Tibial artery (tissue), 4 donors: ENCODE data around the gene PREB.

Source experiments
- DNase-seq, 2 donors: peaks; one replicate each; pipeline ENCODE4 v3.0.0-alpha.2; 2019
- H3K27ac ChIP-seq, 2 donors: fragments of 200-600 bp; sonication (generic) in 1 of 2; 1 replicate in 1 of 2; 2 replicates in 1 of 2; pipeline ENCODE4 v1.5.1; 2018 to 2019; ENCODE audit warnings: mild to moderate bottlenecking in 1 of 2
- H3K27me3 ChIP-seq, 2 donors: fragments of 200-600 bp; sonication (generic) in 1 of 2; one replicate each; pipeline versions ENCODE4 v1.5.1 to v1.6.0; 2016 to 2019
- H3K36me3 ChIP-seq, 3 donors: fragments of 200-600 bp; sonication (generic) in 2 of 3; one replicate each; pipeline ENCODE4 v1.5.1; 2016 to 2019; ENCODE audit warnings: mild to moderate bottlenecking in 2 of 3
- H3K4me1 ChIP-seq, 4 donors: fragments of 200-600 bp; sonication (generic) in 2 of 4; 1 replicate in 3 of 4; 2 replicates in 1 of 4; pipeline ENCODE4 v1.5.1; 2016 to 2019
- H3K4me3 ChIP-seq, 2 donors: fragments of 200-600 bp; sonication (generic) in 1 of 2; 1 replicate in 1 of 2; 2 replicates in 1 of 2; pipeline ENCODE4 v1.5.1; 2018 to 2019; ENCODE audit warnings: mild to moderate bottlenecking in 2 of 2
- H3K9me3 ChIP-seq, 3 donors: fragments of 200-600 bp; sonication (generic) in 1 of 3; one replicate each; pipeline ENCODE4 v1.5.1; 2016 to 2019
- intact Hi-C: fragments of 100-400 bp; cut with DNase I; formaldehyde crosslinking; loops from one replicate; pipeline ENCODE4 v1.15.0; 2023; ENCODE audit warnings: low total_unique reads
- TF ChIP-seq, protein P1 (sequence below), 2 experiments: fragments of 200-600 bp in 1 of 2; fragments of 450-650 bp in 1 of 2; IDR thresholded peaks; one replicate each; pipeline ENCODE4 v1.5.1; 2017 to 2019; ENCODE audit warnings: antibody characterized with exemption in 2 of 2, mild to moderate bottlenecking in 1 of 2, moderate library complexity in 1 of 2

Gene PREB, protein sequence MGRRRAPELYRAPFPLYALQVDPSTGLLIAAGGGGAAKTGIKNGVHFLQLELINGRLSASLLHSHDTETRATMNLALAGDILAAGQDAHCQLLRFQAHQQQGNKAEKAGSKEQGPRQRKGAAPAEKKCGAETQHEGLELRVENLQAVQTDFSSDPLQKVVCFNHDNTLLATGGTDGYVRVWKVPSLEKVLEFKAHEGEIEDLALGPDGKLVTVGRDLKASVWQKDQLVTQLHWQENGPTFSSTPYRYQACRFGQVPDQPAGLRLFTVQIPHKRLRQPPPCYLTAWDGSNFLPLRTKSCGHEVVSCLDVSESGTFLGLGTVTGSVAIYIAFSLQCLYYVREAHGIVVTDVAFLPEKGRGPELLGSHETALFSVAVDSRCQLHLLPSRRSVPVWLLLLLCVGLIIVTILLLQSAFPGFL

DNA sequence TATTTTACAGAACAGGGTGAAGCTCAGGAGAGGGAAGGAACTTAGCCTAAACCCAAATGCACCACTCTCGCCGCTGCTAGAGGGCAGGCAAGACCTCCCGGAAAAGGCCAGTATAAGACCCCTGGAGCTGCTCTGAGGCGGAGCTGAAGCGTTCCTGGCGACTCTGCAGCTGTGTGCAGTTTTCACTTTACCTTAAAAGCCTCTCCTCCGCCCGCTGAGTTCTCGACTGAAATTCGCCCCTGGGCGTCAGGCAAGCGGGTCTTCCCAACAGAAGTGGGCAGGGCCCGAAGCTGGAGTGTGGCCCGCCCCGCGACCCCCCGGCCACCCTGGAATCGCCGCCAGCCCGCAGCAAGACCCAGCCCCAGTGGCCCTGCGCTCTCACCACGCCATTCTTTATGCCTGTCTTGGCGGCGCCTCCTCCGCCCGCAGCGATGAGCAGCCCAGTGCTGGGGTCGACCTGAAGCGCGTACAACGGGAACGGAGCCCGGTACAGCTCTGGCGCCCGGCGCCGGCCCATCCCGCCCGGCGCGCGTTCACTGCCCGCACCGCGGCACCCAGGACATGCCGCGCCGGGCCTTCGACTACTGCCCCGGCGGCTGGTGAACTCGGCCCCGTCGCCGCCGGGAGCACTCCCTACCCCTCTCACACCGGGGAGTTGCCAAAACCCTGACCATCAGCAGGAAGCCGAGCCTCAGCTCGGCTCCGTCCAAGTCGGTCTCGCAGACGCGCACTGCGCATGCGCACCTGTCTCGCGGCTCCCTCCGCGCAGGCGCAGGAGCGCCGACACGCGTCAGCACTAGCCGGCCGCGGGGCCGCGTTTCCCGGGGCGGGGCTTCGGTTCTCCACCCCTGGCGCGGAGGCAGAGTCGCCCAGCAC is at the start of gene PREB:
Gene PREB, minus strand, starts transcription at position 732 of the 876 bp plus-strand sequence. Its CDS starts 215 bp downstream, at position 517.
- TF ChIP-seq, protein P1, sequence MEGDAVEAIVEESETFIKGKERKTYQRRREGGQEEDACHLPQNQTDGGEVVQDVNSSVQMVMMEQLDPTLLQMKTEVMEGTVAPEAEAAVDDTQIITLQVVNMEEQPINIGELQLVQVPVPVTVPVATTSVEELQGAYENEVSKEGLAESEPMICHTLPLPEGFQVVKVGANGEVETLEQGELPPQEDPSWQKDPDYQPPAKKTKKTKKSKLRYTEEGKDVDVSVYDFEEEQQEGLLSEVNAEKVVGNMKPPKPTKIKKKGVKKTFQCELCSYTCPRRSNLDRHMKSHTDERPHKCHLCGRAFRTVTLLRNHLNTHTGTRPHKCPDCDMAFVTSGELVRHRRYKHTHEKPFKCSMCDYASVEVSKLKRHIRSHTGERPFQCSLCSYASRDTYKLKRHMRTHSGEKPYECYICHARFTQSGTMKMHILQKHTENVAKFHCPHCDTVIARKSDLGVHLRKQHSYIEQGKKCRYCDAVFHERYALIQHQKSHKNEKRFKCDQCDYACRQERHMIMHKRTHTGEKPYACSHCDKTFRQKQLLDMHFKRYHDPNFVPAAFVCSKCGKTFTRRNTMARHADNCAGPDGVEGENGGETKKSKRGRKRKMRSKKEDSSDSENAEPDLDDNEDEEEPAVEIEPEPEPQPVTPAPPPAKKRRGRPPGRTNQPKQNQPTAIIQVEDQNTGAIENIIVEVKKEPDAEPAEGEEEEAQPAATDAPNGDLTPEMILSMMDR (IDR thresholded peaks at IDR 0.05): peak in 1 of 2 experiments; percentile 7
- Histone ChIP-seq H3K36me3 (peaks cover 13 to 35% (median 29%) of the 10 kb centered on the region in 3 donors), H3K4me3 (peak within 1 kb of the TSS; percentile 68 to 80), H3K9me3 (no peaks in the 10 kb centered on the region), H3K4me1 (peaks cover 0 to 21% (median 19%) of the 10 kb centered on the region in 4 donors), H3K27ac (peak within 1 kb of the TSS; percentile 83 to 90), H3K27me3 (no peaks in the 10 kb centered on the region)
- intact Hi-C loops: loop anchor here (10.0 kb wide), 1 partner anchor 81 kb away; the partner anchor contains the start of genes ATRAID, CAD and SLC5A6
- DNase-seq: peak; percentile 93 to 97

- Histone ChIP-seq H3K36me3 (no peaks in the 10 kb centered on the region), H3K4me1 (peaks cover 0 to 45% (median 1%) of the 10 kb centered on the region in 4 donors), H3K27me3 (no peaks in the 10 kb centered on the region), H3K9me3 (no peaks in the 10 kb centered on the region), H3K4me3 (no peak overlapping the region), H3K27ac (peak overlapping the region; percentile 59 to 66)
- intact Hi-C loops: no loop called here
- TF ChIP-seq, protein P1 (IDR thresholded peaks at IDR 0.05): no peak
- peak; percentile 80 to 83 for DNase-seq
Observed at GRCh38 chr2:27184115-27184514, 49.7 kb upstream of the PREB start.

DNA sequence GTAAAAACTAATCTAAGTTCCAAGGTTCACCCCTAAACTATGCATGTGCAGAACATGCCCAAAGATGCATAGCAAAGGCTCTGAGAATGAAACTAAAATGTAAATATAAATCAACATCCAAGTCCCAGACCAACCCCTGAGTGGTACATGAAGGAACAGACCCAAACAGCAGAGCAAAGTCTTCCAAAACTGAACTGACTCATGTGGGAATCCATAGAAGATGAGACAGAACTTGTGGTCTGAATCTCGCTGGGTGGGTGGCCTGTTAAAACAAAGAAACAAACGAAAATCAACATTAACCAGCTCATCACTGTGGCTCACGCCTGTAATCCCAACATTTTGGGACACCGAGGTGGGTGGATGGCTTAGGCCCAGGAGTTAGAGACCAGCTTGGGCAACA is 47.9 kb upstream of the PREB start:
- Histone ChIP-seq H3K4me1 (peaks cover 0 to 44% (median 1%) of the 10 kb centered on the region in 4 donors), H3K9me3 (no peaks in the 10 kb centered on the region), H3K4me3 (no peak overlapping the region), H3K27me3 (peaks cover 0 to 6% of the 10 kb centered on the region in 2 donors), H3K27ac (no peak overlapping the region), H3K36me3 (no peaks in the 10 kb centered on the region)
- intact Hi-C loops: no loop called here
- no peak for DNase-seq
- TF ChIP-seq, protein P1 (IDR thresholded peaks at IDR 0.05): no peak

GRCh38 chr2:27179344-27180000 is 45.0 kb upstream of the PREB start:
- TF ChIP-seq, protein P1 (IDR thresholded peaks at IDR 0.05): no peak
- H3K27ac ChIP-seq: peak overlapping the region in 1 of 2 donors; percentile 27

DNA sequence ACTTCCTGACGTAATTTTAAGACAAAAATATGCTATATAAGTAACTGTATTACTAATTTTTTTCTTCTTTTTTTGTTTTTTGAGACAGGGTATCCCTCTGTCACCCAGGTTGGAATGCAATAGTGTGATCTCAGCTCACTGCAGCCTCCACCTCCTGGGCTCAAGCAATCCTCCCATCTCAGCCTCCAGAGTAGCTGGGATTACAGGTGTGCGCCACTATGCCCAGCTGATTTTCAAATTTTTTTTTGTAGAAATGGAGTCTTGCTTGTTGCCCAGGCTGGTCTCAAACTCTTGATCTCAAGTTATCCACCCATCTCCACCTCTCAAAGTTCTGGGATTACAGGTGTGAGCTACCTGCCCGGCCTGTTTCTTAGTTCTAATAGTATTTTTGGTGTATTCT is 44.0 kb upstream of the PREB start:
- Histone ChIP-seq H3K27ac (no peak overlapping the region), H3K27me3 (peaks cover 0 to 10% of the 10 kb centered on the region in 2 donors), H3K4me1 (peaks cover 0 to 12% (median 0%) of the 10 kb centered on the region in 4 donors), H3K9me3 (no peaks in the 10 kb centered on the region), H3K4me3 (no peak overlapping the region), H3K36me3 (no peaks in the 10 kb centered on the region)
- TF ChIP-seq, protein P1 (IDR thresholded peaks at IDR 0.05): no peak
- intact Hi-C loops: no loop called here
- no peak for DNase-seq

More at GRCh38 chr2:27179344-27180000, 45.0 kb upstream of the PREB start:
- no peak overlapping the region for H3K4me3 ChIP-seq
- H3K9me3 ChIP-seq: no peaks in the 10 kb centered on the region
- DNase-seq: no peak
- no peaks in the 10 kb centered on the region for H3K36me3 ChIP-seq
- intact Hi-C loops: no loop called here
- peaks cover 0 to 17% (median 0%) of the 10 kb centered on the region in 4 donors for H3K4me1 ChIP-seq
- peaks cover 0 to 10% of the 10 kb centered on the region in 2 donors for H3K27me3 ChIP-seq
